Measurements from ENCODE around the gene PRKCB.

Gene PRKCB

GRCh38 chr16:23964136-23964535 lies 128.4 kb downstream of the PRKCB start:
- Histone ChIP-seq H3K4me3 (ENCODE audit: severe bottlenecking) (no peak overlapping the region), H3K4me1 (ENCODE audit: insufficient read depth, poor library complexity, severe bottlenecking) (no peaks in the 10 kb centered on the region), H3K36me3 (ENCODE audit: low read depth) (no peaks in the 10 kb centered on the region), H3K27me3 (ENCODE audit: insufficient read depth, poor library complexity, severe bottlenecking) (no peaks in the 10 kb centered on the region), H3K9me3 (ENCODE audit: severe bottlenecking) (no peaks in the 10 kb centered on the region), H3K27ac (ENCODE audit: poor library complexity, severe bottlenecking) (no peak overlapping the region)
- no peak for ATAC-seq (ENCODE audit: low read depth)
- no peak for DNase-seq (ENCODE audit: low spot score)
- no peak for TF ChIP-seq CTCF (IDR thresholded peaks at IDR 0.05; ENCODE audit: poor library complexity, severe bottlenecking)

- ATAC-seq (ENCODE audit: low read depth) (no peak), DNase-seq (ENCODE audit: low spot score) (no peak)
- Histone ChIP-seq H3K27ac (ENCODE audit: poor library complexity, severe bottlenecking) (no peak overlapping the region), H3K4me1 (ENCODE audit: insufficient read depth, poor library complexity, severe bottlenecking) (no peaks in the 10 kb centered on the region), H3K27me3 (ENCODE audit: insufficient read depth, poor library complexity, severe bottlenecking) (no peaks in the 10 kb centered on the region), H3K9me3 (ENCODE audit: severe bottlenecking) (no peaks in the 10 kb centered on the region), H3K4me3 (ENCODE audit: severe bottlenecking) (no peak overlapping the region), H3K36me3 (ENCODE audit: low read depth) (no peaks in the 10 kb centered on the region)
- no peak for TF ChIP-seq CTCF (IDR thresholded peaks at IDR 0.05; ENCODE audit: poor library complexity, severe bottlenecking)
Observed at GRCh38 chr16:23965137-23965733, 129.5 kb downstream of the PRKCB start.

DNA sequence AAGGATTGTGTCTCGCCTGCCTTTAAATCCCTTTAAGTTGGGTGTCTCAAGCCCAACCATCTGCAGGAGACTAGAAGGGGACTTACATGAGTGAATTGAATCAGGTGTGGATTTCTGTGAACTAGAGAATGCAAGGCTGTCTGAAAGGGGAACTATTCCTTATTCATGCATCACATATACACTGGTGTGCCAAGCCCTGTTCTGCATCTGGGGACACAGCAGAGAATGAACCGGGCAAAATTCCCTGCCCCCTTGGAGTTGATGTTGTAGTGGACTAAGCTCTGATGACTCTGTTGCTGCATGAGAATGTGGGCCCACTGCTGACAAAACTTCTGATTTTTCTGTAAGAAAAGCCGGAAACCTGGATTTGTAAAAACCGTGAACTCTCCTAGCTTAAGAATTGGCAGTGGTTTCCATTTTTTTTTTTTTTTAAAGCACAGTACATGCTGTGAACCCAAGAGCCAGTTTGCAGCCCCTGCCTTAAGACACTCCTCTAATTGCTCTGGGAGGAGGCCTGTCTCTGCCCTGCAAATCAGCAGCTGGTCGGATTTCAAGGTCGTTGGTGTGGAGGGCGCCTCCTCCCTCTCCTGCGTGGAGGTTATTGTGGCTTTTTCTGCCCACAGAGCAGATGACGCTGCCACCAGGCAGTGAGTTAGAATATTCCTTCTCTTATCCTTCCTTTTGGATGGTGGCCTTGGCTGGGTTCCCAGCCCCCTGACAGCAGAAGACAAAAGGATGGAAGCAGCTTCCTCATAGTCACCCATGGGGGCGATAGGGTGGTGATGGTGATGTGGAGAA lies 131.0 kb downstream of the PRKCB start:
- H3K4me3 ChIP-seq (ENCODE audit: severe bottlenecking): no peak overlapping the region
- H3K9me3 ChIP-seq (ENCODE audit: severe bottlenecking): no peaks in the 10 kb centered on the region
- ATAC-seq (ENCODE audit: low read depth) (no peak), DNase-seq (ENCODE audit: low spot score) (no peak)
- H3K27ac ChIP-seq (ENCODE audit: poor library complexity, severe bottlenecking): no peak overlapping the region
- H3K4me1 ChIP-seq (ENCODE audit: insufficient read depth, poor library complexity, severe bottlenecking): no peaks in the 10 kb centered on the region
- TF ChIP-seq CTCF (IDR thresholded peaks at IDR 0.05; ENCODE audit: poor library complexity, severe bottlenecking): no peak
- no peaks in the 10 kb centered on the region for H3K36me3 ChIP-seq (ENCODE audit: low read depth)
- no peaks in the 10 kb centered on the region for H3K27me3 ChIP-seq (ENCODE audit: insufficient read depth, poor library complexity, severe bottlenecking)

- Histone ChIP-seq H3K27ac (ENCODE audit: poor library complexity, severe bottlenecking) (no peak overlapping the region), H3K4me3 (ENCODE audit: severe bottlenecking) (no peak overlapping the region), H3K9me3 (ENCODE audit: severe bottlenecking) (no peaks in the 10 kb centered on the region), H3K36me3 (ENCODE audit: low read depth) (no peaks in the 10 kb centered on the region), H3K27me3 (ENCODE audit: insufficient read depth, poor library complexity, severe bottlenecking) (peaks cover 3% of the 10 kb centered on the region), H3K4me1 (ENCODE audit: insufficient read depth, poor library complexity, severe bottlenecking) (no peaks in the 10 kb centered on the region)
- no peak for TF ChIP-seq CTCF (IDR thresholded peaks at IDR 0.05; ENCODE audit: poor library complexity, severe bottlenecking)
- no peak for DNase-seq (ENCODE audit: low spot score)
- no peak for ATAC-seq (ENCODE audit: low read depth)
Observed at GRCh38 chr16:23967775-23968174, 132.0 kb downstream of the PRKCB start.

GRCh38 chr16:23968176-23968575 lies 132.4 kb downstream of the PRKCB start:
- Histone ChIP-seq H3K27ac (ENCODE audit: poor library complexity, severe bottlenecking) (no peak overlapping the region), H3K4me3 (ENCODE audit: severe bottlenecking) (no peak overlapping the region), H3K36me3 (ENCODE audit: low read depth) (no peaks in the 10 kb centered on the region), H3K27me3 (ENCODE audit: insufficient read depth, poor library complexity, severe bottlenecking) (peaks cover 3% of the 10 kb centered on the region), H3K9me3 (ENCODE audit: severe bottlenecking) (no peaks in the 10 kb centered on the region), H3K4me1 (ENCODE audit: insufficient read depth, poor library complexity, severe bottlenecking) (no peaks in the 10 kb centered on the region)
- TF ChIP-seq CTCF (IDR thresholded peaks at IDR 0.05; ENCODE audit: poor library complexity, severe bottlenecking): no peak
- DNase-seq (ENCODE audit: low spot score): no peak
- no peak for ATAC-seq (ENCODE audit: low read depth)

Data from RWPE2 (cell line).